ENCODE data around the gene CPEB1.
"Not testable (repeated sequence)": the region's sequence is repeated elsewhere in the genome, so short reads cannot be mapped to it uniquely, and the experiment has no call there.

Gene CPEB1

GRCh38 chr15:82513587-82513986 is 133.6 kb downstream of the CPEB1 start:
- not testable (repeated sequence) for DNase-seq (ENCODE audit: low read depth in 2 of 2)

GRCh38 chr15:82507693-82508092 is 139.5 kb downstream of the CPEB1 start:
- not testable (repeated sequence) for DNase-seq (ENCODE audit: low read depth in 2 of 2)

GRCh38 chr15:82507087-82507486 is 140.1 kb downstream of the CPEB1 start:
- not testable (repeated sequence) for DNase-seq (ENCODE audit: low read depth in 2 of 2)

GRCh38 chr15:82505842-82506241 is 141.3 kb downstream of the CPEB1 start:
- not testable (repeated sequence) for DNase-seq (ENCODE audit: low read depth in 2 of 2)

GRCh38 chr15:82504074-82504473 is 143.1 kb downstream of the CPEB1 start:
- not testable (repeated sequence) for DNase-seq (ENCODE audit: low read depth in 2 of 2)

- DNase-seq (ENCODE audit: low read depth in 2 of 2) = not testable (repeated sequence)
Measured at GRCh38 chr15:82502700-82503339, 144.3 kb downstream of the CPEB1 start.

- not testable (repeated sequence) for DNase-seq (ENCODE audit: low read depth in 2 of 2)
Measured at GRCh38 chr15:82500772-82501171, 146.4 kb downstream of the CPEB1 start.

- not testable (repeated sequence) for DNase-seq (ENCODE audit: low read depth in 2 of 2)
Measured at GRCh38 chr15:82497978-82498377, 149.2 kb downstream of the CPEB1 start.

All from activated CD4-positive, alpha-beta T cell treated with anti-CD3 and anti-CD28 coated beads for 24 hours (primary cell).